Hematopoietic multipotent progenitor cell treated with erythropoietin and hydrocortisone succinate and interleukin-3 and kit ligand, for 6 days (in vitro differentiated cells): ENCODE data around the gene NEGR1.

Experiments
- DNase-seq: peaks from one replicate; pipeline ENCODE4 v3.0.0-alpha.2; 2015

NEGR1 gene

DNA sequence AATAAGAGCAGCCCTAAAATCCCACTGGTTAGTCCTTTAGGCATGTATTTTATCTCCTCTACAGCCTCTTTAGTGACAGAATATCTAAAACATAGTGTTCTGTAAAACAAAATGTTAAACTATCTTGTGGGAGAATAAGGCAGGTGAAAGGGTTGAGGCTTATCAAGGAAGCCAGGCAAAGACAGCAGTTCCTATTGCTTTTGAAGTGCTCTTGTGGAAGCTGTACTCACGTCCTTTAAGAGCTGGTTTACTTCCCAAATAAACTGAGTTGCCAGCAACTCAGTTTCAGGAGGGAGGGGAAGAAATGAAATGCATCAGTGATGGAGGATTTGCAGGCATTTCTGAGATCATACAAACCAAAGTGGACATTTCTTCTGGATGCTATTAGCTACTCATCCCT lies 671.9 kb downstream of the NEGR1 start:
- DNase-seq: no peak

DNA sequence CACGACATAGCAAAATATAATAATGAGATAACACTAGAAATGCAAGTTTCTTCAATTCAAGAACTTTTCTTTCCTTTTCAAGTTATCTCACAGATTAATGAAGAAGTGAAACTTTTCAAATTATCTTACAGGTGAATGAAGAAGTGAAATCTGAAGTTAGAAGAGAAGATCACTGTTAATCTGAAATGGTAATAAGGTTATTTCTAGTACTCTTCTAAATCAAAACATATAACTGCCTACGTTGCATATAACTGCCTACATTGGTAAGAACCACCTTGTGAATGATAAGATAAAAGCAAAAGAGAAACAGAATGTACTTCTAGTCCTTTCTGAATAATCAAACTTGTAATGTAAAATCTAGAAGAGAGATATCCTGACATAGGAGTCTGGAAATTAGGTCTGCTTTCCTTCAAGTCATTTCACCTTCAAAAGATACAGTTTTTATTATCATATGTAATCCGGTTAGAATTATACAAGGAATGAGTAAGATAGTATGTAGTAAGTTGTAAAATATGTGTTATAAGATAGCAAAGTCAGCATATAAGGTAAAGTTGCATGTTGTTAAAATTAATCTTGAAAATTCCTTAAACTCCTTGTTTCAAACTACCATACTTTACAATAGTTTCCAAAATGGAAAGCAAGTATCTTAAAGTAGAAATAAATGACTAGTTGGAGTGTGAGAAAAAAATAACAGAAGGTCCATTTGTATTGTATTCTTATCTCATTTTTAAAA lies 679.1 kb downstream of the NEGR1 start:
- DNase-seq: no peak

GRCh38 chr1:71600023-71600422 lies 682.3 kb downstream of the NEGR1 start:
- DNase-seq: no peak

GRCh38 chr1:71599306-71599705 lies 683.0 kb downstream of the NEGR1 start:
- no peak for DNase-seq

DNA sequence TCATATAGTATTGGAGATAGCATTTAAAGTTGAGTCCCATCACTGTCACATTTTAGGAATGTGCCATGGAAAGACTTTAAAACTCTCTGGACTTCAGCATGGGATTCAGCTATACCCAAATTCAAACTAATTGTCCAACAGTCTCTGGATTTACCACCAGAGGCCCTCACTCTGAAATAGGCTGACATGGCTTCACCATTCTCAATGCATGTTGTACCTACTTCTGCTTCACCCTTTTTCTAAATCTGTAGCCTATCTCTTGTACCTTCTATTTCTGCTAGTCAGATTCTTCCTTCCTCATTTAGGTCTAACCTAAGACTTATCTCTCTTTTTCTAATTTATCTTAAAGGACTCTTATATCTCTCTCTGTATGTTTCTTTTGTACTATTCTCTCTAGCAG lies 688.8 kb downstream of the NEGR1 start:
- DNase-seq: peak; percentile 20

GRCh38 chr1:71592646-71593274 lies 689.6 kb downstream of the NEGR1 start:
- no peak for DNase-seq

GRCh38 chr1:71589005-71589404 lies 693.3 kb downstream of the NEGR1 start:
- no peak for DNase-seq

DNA sequence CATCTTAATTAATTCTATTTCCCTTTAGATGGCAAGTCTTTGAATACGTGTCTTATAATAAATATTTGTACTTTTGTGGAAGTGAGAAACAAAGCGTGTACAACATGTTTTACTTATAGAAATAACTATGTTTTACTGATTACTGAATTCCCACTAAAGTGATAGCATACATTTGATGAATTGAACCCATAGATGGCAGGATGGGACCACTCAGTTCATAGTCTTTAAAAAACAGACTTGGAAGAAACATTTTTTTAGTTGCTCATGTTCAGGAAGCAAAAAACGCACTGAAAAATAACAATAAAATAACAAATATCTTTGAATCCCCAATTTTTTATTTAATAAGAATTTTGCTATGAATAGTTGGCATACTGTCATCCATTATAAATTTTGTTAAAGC lies 694.4 kb downstream of the NEGR1 start:
- peak; percentile 56 for DNase-seq

GRCh38 chr1:71586030-71586429 lies 696.3 kb downstream of the NEGR1 start:
- no peak for DNase-seq

DNA sequence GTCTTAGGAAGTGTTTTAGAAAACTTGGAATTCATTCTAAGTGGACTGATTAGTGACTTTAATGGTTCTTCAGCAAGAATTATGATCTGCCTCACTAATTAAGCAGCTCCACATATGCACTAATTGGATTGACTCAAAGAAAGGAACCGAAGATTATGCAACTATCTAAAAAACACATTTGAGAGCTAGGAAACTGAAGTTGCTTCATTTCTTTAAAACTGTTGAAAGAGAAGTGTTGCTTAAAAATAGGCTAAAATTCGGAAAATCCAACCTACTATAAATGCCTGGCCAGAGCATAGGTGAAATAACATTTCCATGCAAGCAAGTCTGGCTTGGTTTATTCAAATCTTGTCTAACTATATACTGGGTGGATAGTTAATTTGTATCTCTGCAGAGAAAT lies 698.6 kb downstream of the NEGR1 start:
- DNase-seq: peak; percentile 6

DNA sequence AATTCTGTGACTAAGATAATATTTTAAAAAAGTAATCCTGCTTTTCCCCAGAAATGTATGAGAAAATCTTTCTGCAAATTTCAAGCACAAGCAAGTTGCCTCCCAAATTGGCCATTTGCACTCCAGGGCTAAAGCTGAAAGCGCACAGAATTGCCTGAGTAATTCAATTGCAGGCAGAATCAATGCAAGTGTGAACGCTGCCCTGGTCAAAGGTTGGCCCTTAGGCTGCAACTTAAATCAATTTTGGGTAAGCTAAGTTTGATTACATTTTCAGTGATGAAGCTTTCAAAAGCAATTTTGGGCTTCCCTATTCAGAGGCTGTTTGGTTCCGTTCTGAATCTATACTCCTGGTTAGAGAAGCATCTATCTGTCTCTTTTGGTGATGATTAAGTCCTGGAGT lies 699.7 kb downstream of the NEGR1 start:
- no peak for DNase-seq

GRCh38 chr1:71577451-71578131 lies 704.7 kb downstream of the NEGR1 start:
- no peak for DNase-seq

DNA sequence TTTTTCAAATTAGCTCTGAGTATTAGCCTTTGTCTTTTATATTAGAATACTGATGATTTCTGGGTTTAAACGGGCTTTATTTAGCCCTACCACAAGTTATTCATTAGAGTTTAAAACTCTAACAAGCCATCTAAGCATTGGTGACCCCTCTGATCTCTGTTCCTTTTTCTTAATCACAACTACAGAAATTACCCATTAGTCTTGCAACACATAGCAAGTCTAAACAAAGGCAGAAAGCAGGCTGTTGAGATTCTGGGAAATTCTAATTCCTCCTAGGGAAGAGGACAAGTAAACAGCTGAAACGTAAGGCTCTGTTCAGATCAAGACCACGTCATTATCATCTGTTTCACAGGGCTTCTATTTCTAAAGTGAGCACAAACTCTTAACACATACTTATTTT lies 710.3 kb downstream of the NEGR1 start:
- DNase-seq: no peak

DNA sequence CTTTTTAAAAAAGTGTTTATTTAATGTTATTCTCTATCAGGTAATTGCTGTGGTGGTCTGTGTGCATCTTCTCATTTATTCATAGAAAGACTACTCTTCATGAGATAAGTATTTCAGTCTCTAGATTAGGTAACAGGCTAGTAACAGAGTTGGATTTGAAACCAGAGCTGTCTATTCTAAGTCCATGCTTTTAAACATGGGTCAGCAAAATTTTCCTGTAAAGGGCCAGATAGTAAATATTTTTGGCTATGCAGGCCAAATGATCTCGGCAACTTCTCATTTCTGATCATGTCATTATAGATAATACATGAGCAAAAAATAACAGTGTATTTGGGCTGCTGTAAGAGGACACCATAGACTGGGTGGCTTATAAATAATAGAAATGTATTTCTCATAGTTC lies 715.9 kb downstream of the NEGR1 start:
- DNase-seq: no peak

- no peak for DNase-seq
These were observed 716.5 kb downstream of the NEGR1 start for GRCh38 chr1:71565831-71566230.

DNA sequence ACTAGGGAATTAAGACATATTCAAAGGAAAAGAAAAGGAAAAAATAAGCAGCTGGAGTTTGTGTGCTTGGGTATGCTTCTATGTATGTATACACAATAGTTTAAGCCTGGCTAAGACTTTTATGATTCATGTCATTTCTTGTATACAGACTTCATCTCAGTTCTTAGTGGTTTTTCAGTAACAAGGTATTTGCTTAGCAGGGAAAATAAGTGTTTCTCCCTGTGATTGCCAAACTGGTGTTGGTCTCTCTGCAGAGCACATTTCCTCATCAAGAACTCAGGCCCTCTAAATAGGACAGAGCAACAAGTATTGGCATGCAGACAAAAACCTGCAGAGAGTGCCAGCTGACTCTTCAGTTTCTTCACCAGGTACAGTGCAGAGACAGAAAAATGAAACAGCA lies 717.1 kb downstream of the NEGR1 start:
- no peak for DNase-seq

GRCh38 chr1:71562298-71562697 lies 720.0 kb downstream of the NEGR1 start:
- no peak for DNase-seq

GRCh38 chr1:71561729-71562128 lies 720.6 kb downstream of the NEGR1 start:
- DNase-seq: no peak

GRCh38 chr1:71561206-71561605 lies 721.1 kb downstream of the NEGR1 start:
- no peak for DNase-seq

DNA sequence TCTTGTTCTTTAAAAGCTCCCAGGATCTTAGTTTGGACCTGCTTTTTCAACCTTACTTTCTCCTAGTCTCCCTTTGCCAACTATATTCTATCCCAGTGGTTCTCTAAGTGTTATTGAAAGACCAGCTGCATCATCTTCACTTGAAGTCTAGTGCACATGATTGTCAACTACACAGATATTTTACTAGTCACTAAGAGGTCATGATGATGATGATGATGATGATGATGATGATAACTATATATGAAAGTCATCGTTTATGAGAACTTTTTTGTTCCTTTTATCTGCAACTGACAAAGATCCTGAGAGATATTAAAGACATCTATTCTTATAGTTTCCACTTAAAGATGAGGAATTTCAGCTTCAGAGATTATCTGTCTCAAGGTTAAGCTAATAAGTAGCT lies 722.5 kb downstream of the NEGR1 start:
- no peak for DNase-seq

DNA sequence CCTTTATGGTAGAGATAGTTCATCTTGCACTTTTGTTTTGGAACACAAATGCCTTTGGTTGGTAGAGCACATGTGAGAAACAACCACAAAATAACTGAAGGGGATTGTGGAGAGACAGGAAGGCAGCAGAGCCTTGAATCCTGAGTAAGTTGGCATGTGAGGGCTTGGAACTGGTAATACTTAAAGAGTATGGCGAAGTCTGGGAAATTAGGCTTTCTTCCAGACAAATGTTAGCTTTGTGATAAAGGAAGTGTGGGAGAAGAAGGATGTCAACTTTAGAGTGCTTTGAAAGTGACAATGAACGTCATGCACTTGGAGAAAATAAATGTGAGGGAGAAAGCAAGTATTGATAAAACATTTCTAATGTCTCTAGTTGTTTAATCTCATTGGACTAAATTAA lies 725.2 kb downstream of the NEGR1 start:
- DNase-seq: no peak

DNA sequence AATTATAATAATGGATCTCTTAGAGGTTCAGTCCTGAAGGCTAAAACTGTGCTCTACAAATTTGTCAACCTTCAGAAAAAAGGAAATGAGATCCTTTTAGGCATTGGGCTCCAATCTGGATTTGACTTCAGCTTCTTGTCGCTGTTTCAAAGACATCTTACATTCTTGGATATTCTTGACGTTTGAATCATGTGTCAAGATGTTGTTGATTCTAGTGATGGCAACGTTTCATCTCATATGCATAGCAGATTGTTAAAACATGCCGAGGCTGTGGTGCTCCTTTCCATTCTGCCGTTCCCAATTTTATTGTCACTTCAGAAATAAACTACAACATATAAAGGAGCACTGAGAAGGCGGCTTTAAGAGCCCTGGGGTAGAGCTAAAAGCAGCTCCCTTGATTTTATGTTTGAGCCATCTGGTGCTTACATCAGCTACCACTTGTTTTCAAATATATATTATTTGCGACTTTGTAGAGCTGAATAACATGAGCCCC lies 733.9 kb downstream of the NEGR1 start:
- no peak for DNase-seq

DNA sequence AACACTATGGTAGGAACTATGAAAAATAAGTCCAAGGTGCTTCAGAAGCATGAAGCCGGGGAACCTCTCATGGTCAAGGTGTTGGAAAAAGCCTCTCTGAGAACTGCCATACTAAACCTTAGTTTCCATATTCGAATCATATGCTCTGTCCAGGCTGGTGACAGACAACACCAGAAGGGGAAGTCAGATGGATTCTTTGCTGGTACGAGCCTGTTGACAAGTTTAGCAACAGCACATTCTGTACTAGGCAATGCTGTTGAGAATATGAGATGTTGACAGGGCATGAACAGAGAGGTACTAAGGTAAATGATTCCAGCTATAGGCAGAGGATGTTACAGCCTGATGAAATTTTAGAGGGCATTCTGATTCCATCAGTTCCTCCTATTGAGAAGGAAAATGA lies 740.2 kb downstream of the NEGR1 start:
- no peak for DNase-seq

GRCh38 chr1:71533950-71534349 lies 748.4 kb downstream of the NEGR1 start:
- no peak for DNase-seq
